ENCODE data around the gene TBC1D3B.

The TBC1D3B gene

GRCh38 chr17:36118477-36119353, 57.7 kb downstream of the TBC1D3B start:
- TF ChIP-seq CTCF (IDR thresholded peaks at IDR 0.05; ENCODE audit: low read depth, low read length, poor library complexity, severe bottlenecking) (no peak), EZH2phosphoT487 (IDR thresholded peaks at IDR 0.05; ENCODE audit: borderline replicate concordance, low read length) (no peak)
- Histone ChIP-seq H3K9me3 (ENCODE audit: control insufficient read depth, insufficient read depth, low read length) (peaks cover 1% of the 10 kb centered on the region), H3K4me3 (ENCODE audit: low read length) (no peak overlapping the region), H3K79me2 (ENCODE audit: control insufficient read depth, low read length) (no peaks in the 10 kb centered on the region), H3K27me3 (ENCODE audit: control insufficient read depth, low read length) (peaks cover 34% of the 10 kb centered on the region), H3F3A (ENCODE audit: control insufficient read depth, insufficient read depth) (no peaks in the 10 kb centered on the region), H3K4me2 (ENCODE audit: low read length) (no peak overlapping the region), H3K9me2 (replicated peaks; ENCODE audit: control insufficient read depth, low read length) (no peaks in the 10 kb centered on the region), H3K4me1 (ENCODE audit: control insufficient read depth, low read length) (no peaks in the 10 kb centered on the region), H4K20me1 (ENCODE audit: control insufficient read depth, insufficient read depth, low read depth, low read length) (no peaks in the 10 kb centered on the region), H3K36me3 (ENCODE audit: control insufficient read depth, low read length) (no peaks in the 10 kb centered on the region), H3K27ac (ENCODE audit: low read depth, low read length) (no peak overlapping the region)

GRCh38 chr17:36117505-36118382, 58.7 kb downstream of the TBC1D3B start:
- TF ChIP-seq CTCF (IDR thresholded peaks at IDR 0.05; ENCODE audit: low read depth, low read length, poor library complexity, severe bottlenecking) (no peak), EZH2phosphoT487 (IDR thresholded peaks at IDR 0.05; ENCODE audit: borderline replicate concordance, low read length) (no peak)
- Histone ChIP-seq H3K4me3 (ENCODE audit: low read length) (no peak overlapping the region), H3K27ac (ENCODE audit: low read depth, low read length) (no peak overlapping the region), H3K9me2 (replicated peaks; ENCODE audit: control insufficient read depth, low read length) (no peaks in the 10 kb centered on the region), H3K4me1 (ENCODE audit: control insufficient read depth, low read length) (no peaks in the 10 kb centered on the region), H3K9me3 (ENCODE audit: control insufficient read depth, insufficient read depth, low read length) (no peaks in the 10 kb centered on the region; the same call in 1 of the 2 replicates), H4K20me1 (ENCODE audit: control insufficient read depth, insufficient read depth, low read depth, low read length) (no peaks in the 10 kb centered on the region), H3F3A (ENCODE audit: control insufficient read depth, insufficient read depth) (no peaks in the 10 kb centered on the region), H3K27me3 (ENCODE audit: control insufficient read depth, low read length) (peaks cover 30% of the 10 kb centered on the region), H3K4me2 (ENCODE audit: low read length) (no peak overlapping the region), H3K36me3 (ENCODE audit: control insufficient read depth, low read length) (no peaks in the 10 kb centered on the region), H3K79me2 (ENCODE audit: control insufficient read depth, low read length) (no peaks in the 10 kb centered on the region)

All from DOHH2 (cell line).